Stimulated activated naive CD8-positive, alpha-beta T cell treated with anti-CD3 and anti-CD28 coated beads, Interleukin-15, Interleukin-2, amounts not matched to agents 100 ng/mL and 50 ng/mL, for 24 hours (primary cell): ENCODE results near the gene CLCA4.
A peak's percentile ranks its signal among the peaks of the same experiment; 100 is the strongest.
"Not testable (repeated sequence)": the region's sequence is repeated elsewhere in the genome, so short reads cannot be mapped to it uniquely, and the experiment has no call there.

ENCODE experiments used
- H3K27ac Mint-ChIP-seq: one replicate; pipeline ENCODE4 v1.8.0; 2021; ENCODE audit warnings: mild to moderate bottlenecking, mixed read lengths
- H3K27me3 Mint-ChIP-seq: one replicate; pipeline ENCODE4 v1.8.0; 2021; ENCODE audit warnings: mixed read lengths
- H3K36me3 Mint-ChIP-seq: one replicate; pipeline ENCODE4 v1.8.0; 2021; ENCODE audit warnings: low read depth, mixed read lengths
- H3K4me1 Mint-ChIP-seq: one replicate; pipeline ENCODE4 v1.8.0; 2021; ENCODE audit warnings: low read depth, mixed read lengths
- H3K4me3 Mint-ChIP-seq: one replicate; pipeline ENCODE4 v1.8.0; 2021; ENCODE audit warnings: mild to moderate bottlenecking, mixed read lengths
- H3K9me3 Mint-ChIP-seq: one replicate; pipeline ENCODE4 v1.8.0; 2021; ENCODE audit warnings: mixed read lengths

The CLCA4 gene, protein sequence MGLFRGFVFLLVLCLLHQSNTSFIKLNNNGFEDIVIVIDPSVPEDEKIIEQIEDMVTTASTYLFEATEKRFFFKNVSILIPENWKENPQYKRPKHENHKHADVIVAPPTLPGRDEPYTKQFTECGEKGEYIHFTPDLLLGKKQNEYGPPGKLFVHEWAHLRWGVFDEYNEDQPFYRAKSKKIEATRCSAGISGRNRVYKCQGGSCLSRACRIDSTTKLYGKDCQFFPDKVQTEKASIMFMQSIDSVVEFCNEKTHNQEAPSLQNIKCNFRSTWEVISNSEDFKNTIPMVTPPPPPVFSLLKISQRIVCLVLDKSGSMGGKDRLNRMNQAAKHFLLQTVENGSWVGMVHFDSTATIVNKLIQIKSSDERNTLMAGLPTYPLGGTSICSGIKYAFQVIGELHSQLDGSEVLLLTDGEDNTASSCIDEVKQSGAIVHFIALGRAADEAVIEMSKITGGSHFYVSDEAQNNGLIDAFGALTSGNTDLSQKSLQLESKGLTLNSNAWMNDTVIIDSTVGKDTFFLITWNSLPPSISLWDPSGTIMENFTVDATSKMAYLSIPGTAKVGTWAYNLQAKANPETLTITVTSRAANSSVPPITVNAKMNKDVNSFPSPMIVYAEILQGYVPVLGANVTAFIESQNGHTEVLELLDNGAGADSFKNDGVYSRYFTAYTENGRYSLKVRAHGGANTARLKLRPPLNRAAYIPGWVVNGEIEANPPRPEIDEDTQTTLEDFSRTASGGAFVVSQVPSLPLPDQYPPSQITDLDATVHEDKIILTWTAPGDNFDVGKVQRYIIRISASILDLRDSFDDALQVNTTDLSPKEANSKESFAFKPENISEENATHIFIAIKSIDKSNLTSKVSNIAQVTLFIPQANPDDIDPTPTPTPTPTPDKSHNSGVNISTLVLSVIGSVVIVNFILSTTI

DNA sequence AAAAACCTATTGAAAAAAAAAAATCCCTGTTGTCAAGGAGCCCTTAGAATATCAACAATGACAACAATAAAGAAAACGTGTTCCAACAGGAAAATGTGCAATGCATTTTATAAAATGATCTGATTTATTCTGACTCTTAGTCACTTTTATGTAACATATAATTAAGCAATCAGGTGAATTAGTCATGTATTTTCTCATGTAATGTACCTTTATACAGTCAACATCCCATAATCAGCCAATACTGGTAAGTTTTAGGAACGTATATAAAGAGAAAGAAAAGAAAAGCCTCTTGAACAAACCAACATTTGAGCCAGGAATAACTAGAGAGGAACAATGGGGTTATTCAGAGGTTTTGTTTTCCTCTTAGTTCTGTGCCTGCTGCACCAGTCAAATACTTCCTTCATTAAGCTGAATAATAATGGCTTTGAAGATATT is at the start of gene CLCA4:
TSS of gene CLCA4 (plus strand) at position 292 of the 435 bp plus-strand sequence. CDS start at position 334, 42 bp downstream.
- no peaks in the 10 kb centered on the region for H3K36me3 Mint-ChIP-seq
- H3K4me3 Mint-ChIP-seq: no peak within 1 kb of the TSS
- H3K27me3 Mint-ChIP-seq: peaks cover 15% of the 10 kb centered on the region
- H3K9me3 Mint-ChIP-seq: no peaks in the 10 kb centered on the region
- H3K4me1 Mint-ChIP-seq: no peaks in the 10 kb centered on the region
- H3K27ac Mint-ChIP-seq: no peak within 1 kb of the TSS

DNA sequence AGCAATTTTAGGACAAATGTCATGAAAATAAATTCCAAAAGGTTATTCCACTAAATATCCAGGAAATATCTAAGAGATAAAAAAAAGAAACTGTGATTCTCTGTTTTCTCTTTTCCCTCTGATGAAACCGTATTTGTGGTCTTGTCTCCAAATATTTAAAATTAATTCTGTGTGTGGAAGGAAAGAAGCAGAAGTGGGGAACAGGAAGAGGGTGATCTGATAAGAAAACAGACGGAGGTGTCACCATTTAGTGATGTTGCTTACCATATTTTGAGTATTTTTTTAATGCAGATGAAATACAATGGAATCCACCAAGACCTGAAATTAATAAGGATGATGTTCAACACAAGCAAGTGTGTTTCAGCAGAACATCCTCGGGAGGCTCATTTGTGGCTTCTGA is 48.6 kb upstream of the CLCA4 start:
- no peak overlapping the region for H3K4me3 Mint-ChIP-seq
- no peaks in the 10 kb centered on the region for H3K9me3 Mint-ChIP-seq
- peaks cover 11% of the 10 kb centered on the region for H3K27me3 Mint-ChIP-seq
- H3K36me3 Mint-ChIP-seq: no peaks in the 10 kb centered on the region
- no peak overlapping the region for H3K27ac Mint-ChIP-seq
- peaks cover 10% of the 10 kb centered on the region for H3K4me1 Mint-ChIP-seq

DNA sequence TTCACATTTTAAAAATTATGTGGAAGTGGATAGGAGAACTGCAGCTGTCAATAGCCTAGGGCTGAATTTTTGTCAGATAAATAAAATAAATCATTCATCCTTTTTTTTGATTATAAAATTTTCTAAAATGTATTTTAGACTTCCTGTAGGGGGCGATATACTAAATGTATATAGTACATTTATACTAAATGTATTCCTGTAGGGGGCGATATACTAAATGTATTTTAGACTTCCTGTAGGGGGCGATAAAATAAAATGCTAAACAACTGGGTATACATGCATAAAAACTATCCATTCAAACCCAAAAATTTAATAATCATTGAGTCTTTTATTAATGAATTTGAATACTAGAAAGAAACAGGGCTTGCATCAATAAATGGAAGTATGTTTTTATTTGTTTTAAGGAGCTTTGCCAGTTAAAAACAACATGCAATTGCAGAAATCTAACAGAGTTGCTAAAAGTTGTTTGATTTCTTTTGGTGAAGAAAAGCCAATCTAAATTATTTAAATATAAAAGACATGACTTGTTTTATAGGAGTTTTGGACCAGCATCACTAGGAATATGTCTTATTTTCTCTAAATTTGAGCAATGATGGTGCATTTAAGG is 46.8 kb upstream of the CLCA4 start:
- peaks cover 12% of the 10 kb centered on the region for H3K27me3 Mint-ChIP-seq
- H3K27ac Mint-ChIP-seq: no peak overlapping the region
- H3K4me3 Mint-ChIP-seq: no peak overlapping the region
- peaks cover 18% of the 10 kb centered on the region for H3K4me1 Mint-ChIP-seq
- H3K9me3 Mint-ChIP-seq: no peaks in the 10 kb centered on the region
- H3K36me3 Mint-ChIP-seq: no peaks in the 10 kb centered on the region

DNA sequence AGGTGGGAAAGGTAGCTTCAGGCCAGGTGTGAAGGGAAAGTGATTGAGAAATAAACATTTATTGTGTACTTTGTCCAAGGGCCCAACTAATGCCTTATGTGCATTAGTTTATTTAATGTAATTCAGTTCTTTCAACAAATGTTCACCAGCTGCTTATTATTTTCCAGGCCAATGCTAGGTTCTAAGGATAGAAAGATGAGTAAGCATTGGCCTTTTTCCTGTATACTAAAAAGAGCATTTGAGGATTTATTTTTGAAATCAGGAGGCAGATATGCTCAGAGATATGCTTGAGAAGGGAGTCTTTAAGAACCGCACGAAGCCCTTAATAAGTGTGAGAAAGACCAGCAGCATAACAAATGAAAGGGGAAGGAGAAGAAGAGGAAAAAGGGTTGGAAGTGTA is 46.2 kb upstream of the CLCA4 start:
- Mint-ChIP-seq H3K36me3 (no peaks in the 10 kb centered on the region), H3K27ac (no peak overlapping the region), H3K9me3 (no peaks in the 10 kb centered on the region), H3K27me3 (peaks cover 15% of the 10 kb centered on the region), H3K4me1 (peaks cover 18% of the 10 kb centered on the region), H3K4me3 (no peak overlapping the region)

DNA sequence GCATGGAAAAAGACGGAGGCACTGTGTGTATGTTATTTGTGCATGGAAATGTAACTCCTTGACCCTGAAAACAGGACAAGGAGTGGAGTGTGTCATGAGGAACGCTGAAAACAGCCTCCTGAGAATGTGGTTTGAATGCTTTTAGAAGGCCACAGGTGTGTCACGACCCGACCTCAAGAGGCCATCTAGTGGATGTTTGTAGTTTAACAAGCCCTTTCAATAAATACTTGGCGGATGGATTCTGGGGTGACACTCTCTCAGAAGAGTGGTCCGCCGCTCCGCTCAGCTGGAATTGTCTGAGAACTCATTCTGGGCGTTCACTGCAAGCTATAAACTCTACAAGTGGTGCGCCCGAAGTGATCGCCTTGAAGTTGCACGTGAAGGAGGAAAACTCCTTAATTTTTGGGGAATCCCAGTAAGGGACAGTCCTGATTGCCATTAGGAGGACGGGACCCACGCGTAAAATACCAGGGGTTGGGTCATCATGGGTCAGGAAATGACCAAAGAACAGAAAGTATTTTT is 44.7 kb upstream of the CLCA4 start:
- Mint-ChIP-seq H3K4me1 (peaks cover 18% of the 10 kb centered on the region), H3K4me3 (peak overlapping the region; percentile 84), H3K27me3 (peaks cover 15% of the 10 kb centered on the region)
- H3K27ac Mint-ChIP-seq, H3K36me3 Mint-ChIP-seq, H3K9me3 Mint-ChIP-seq: not testable (repeated sequence)

DNA sequence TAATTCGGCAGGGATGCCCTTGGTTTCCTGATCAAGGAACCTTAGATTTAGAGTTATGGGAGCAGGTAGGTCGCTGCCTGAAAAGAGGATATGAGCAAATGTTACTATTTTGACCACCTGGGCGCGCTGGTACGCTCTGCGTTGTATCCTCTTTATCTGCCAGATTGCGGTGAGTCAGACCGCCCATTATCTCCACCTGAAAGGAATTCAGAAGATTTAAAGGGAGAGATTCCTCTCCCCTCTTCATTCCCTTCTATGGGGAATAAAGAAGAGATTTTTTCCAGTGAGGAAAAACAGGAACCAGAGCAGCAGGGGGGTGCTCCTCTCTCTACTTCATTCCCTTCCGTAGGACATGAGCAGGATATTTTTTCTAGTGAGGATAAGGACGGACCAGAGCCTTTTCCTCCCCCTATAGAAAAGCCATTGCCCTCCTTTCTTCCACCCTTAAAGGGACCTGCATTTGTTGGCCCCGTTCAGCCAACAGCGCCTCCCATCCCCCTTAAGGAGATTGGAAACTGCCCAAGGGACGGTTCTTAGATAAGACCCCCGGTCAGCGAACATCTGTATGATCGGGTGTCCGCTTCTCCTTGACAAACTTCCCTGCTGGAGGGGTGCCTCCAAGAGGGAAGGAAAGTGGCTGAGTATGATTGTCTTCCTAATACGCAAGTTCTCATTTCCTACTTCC is 44.0 kb upstream of the CLCA4 start:
- H3K4me1 Mint-ChIP-seq: peaks cover 18% of the 10 kb centered on the region
- H3K36me3 Mint-ChIP-seq: no peaks in the 10 kb centered on the region
- no peaks in the 10 kb centered on the region for H3K9me3 Mint-ChIP-seq
- H3K27me3 Mint-ChIP-seq: peaks cover 14% of the 10 kb centered on the region
- peak overlapping the region; percentile 84 for H3K4me3 Mint-ChIP-seq
- H3K27ac Mint-ChIP-seq: no peak overlapping the region

DNA sequence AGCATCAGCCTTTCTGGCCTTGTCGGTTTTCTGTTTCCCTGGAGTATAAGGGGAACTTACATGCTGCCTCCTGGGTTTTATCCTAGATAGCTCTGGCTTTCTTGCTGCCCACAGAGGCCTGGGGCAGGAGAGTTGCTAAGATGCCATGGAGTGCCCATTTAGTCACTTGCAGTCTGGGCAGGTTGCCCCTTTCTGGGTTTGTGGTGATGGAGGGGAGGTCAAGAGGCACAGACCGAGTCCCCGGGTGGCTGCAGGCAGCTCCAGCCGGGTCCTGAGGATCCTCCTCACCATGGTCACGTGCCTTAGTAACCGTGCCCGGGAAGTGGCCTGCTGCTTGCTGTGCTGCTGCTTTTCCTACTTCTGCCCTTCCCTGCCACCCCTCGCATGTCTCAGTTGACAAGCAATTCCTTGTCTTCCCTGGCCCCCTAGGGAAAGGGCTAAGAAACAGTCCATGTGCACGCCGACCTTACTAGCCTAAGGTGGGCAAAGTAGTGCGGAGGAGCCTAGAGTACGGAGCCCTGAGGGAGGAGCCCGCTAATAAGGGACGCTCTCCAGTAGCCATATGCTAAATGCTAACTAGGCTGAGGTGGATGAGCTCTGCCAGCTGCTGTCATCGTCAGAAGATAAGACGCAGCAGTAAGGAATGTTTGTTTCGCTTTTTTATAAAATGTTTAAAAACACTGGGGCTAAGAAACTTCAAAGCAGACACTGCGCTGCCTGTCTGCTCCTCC is 43.3 kb upstream of the CLCA4 start:
- Mint-ChIP-seq H3K4me3 (peak overlapping the region; percentile 47), H3K4me1 (peaks cover 18% of the 10 kb centered on the region), H3K27me3 (peaks cover 9% of the 10 kb centered on the region), H3K27ac (no peak overlapping the region), H3K36me3 (no peaks in the 10 kb centered on the region), H3K9me3 (no peaks in the 10 kb centered on the region)

DNA sequence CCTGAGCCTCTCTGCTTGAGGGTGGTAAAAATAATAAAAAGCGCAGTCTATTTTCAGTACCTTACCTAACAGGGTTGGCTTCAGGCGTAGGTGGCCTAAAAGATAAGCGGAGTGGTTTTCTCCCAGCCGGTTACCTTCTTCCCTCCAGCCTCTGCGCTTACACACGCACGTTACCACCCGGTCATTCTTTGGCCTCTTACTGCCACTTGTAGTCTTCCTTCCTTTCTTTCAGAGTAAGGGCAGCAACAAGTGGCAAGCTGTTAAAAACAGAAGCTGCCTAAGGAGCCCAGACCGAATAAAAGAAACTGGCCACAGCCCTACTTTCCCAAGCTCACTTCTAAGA is 42.8 kb upstream of the CLCA4 start:
- Mint-ChIP-seq H3K27ac (no peak overlapping the region), H3K27me3 (peaks cover 4% of the 10 kb centered on the region), H3K4me3 (peak overlapping the region; percentile 47), H3K36me3 (no peaks in the 10 kb centered on the region), H3K9me3 (no peaks in the 10 kb centered on the region), H3K4me1 (peaks cover 18% of the 10 kb centered on the region)

DNA sequence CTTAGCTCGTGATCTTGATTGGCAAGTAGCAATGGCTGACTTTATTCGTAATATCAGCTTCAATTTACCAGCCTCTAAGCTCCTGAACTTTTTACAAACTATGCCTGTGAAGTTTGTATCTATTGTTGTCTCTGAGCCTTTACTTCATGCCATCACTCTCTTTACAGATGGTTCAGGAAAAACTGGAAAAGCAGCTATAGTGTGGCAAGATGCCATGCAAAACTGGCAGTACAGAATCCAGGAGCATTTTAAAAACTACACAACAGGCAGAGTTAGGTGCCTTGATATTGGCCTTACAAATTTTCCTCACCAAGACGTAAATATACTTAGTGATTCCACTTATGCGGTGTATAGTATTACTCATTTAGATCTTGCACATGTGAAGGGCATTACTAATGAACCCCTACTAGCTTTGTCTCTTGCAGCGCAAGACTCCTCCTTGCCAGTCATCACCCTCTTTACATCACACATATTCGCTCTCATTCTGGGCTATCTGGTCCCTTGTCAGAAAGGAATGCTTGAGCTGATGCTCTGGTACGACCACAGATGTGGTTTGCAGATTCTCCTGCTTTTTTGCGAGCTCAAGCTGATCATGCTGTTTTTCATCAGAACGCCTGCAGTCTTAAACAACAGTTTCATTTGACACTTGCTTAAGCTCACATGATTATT is 41.8 kb upstream of the CLCA4 start:
- peaks cover 4% of the 10 kb centered on the region for H3K27me3 Mint-ChIP-seq
- peaks cover 18% of the 10 kb centered on the region for H3K4me1 Mint-ChIP-seq
- H3K9me3 Mint-ChIP-seq: no peaks in the 10 kb centered on the region
- no peak overlapping the region for H3K27ac Mint-ChIP-seq
- H3K36me3 Mint-ChIP-seq: no peaks in the 10 kb centered on the region
- H3K4me3 Mint-ChIP-seq: no peak overlapping the region

DNA sequence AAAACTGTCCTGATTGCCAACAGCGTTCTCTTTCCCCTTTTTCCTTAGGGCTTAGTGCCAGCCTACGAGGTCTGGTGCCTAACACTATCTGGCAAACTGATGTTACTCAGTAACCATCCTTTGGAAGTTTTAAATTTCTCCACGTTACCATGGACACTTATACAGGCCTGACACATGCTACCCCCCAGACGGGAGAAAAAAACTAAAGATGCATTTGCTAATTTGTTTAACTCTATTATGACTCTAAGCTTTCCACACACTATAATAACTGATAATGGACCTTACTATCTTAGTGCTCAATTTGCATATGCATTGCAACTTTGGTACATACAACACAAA is 41.3 kb upstream of the CLCA4 start:
- H3K36me3 Mint-ChIP-seq: no peaks in the 10 kb centered on the region
- no peak overlapping the region for H3K27ac Mint-ChIP-seq
- no peaks in the 10 kb centered on the region for H3K9me3 Mint-ChIP-seq

DNA sequence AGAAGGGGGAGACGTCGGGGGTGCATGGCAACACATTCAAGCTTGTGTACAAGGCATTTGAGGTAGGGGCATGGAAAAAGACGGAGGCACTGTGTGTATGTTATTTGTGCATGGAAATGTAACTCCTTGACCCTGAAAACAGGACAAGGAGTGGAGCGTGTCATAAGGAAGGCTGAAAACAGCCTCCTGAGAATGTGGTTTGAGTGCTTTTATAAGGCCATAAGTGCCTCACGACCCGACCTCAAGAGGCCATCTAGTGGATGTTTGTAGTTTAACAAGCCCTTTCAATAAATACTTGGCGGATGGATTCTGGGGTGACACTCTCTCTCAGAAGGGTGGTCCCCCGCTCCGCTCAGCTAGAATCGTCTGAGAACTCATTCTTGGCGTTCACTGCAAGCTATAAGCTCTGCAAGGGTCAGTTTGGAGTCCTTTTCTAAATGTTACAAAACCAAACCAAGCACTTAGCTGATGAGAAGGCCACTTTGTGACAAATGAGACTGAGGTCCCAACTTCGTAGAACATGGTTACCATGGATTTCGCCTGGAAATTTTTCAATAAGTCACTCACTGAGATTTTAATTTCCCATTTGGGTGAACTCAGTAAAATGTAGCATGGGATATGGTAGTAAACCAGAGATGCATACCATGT is 38.8 kb upstream of the CLCA4 start:
- Mint-ChIP-seq H3K4me1 (peaks cover 8% of the 10 kb centered on the region), H3K36me3 (no peaks in the 10 kb centered on the region)

More for the DNA sequence above, 41.3 kb upstream of the CLCA4 start:
- Mint-ChIP-seq H3K4me3 (no peak overlapping the region), H3K4me1 (peaks cover 18% of the 10 kb centered on the region), H3K27me3 (peaks cover 4% of the 10 kb centered on the region)

DNA sequence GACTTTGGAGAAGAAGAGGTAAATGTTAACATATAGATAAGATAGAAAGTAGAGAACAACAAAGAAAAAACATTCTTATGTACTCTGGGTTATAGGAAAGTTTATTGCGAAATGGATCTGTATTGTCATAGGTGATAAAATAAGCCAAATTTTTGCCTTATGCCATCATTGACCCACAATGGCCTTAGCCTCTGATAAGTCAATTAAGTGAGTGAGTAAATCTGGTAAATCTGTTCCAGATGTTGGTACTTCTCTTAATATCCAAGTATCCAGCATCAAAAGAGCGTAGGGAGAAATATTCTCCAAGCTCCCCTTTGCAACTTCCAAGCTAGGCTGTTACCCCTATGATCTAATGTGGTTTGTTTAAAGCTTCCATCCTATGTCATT is 38.3 kb upstream of the CLCA4 start:
- H3K27ac Mint-ChIP-seq: no peak overlapping the region
- peaks cover 5% of the 10 kb centered on the region for H3K4me1 Mint-ChIP-seq
- H3K36me3 Mint-ChIP-seq: no peaks in the 10 kb centered on the region

More for the DNA sequence above, 38.8 kb upstream of the CLCA4 start:
- Mint-ChIP-seq H3K27ac (no peak overlapping the region), H3K27me3 (peaks cover 4% of the 10 kb centered on the region), H3K4me3 (no peak overlapping the region), H3K9me3 (no peaks in the 10 kb centered on the region)

DNA sequence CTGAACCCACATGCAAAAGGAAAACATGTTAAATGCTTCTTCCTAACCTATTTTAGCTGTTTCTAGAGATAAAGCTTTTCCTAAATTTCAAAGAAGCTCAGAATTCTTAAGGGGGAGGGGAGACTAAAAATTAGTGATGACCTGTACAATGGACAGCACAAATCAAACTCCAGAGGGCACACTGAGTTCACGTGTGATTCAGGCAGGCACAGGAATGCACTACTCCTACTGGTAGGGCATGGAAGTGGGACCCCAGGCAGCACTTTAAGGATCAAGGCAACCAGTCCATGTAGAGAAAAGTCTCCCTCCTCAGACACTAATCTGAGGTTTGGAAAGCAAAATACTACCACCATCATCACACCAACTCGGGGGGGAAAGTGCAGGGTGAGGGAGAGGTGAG is 31.3 kb upstream of the CLCA4 start:
- no peaks in the 10 kb centered on the region for H3K36me3 Mint-ChIP-seq
- no peaks in the 10 kb centered on the region for H3K4me1 Mint-ChIP-seq
- no peaks in the 10 kb centered on the region for H3K9me3 Mint-ChIP-seq

More for the DNA sequence above, 38.3 kb upstream of the CLCA4 start:
- H3K27me3 Mint-ChIP-seq: peaks cover 4% of the 10 kb centered on the region
- no peak overlapping the region for H3K4me3 Mint-ChIP-seq
- H3K9me3 Mint-ChIP-seq: no peaks in the 10 kb centered on the region

More for the DNA sequence above, 31.3 kb upstream of the CLCA4 start:
- Mint-ChIP-seq H3K27ac (no peak overlapping the region), H3K4me3 (no peak overlapping the region), H3K27me3 (no peaks in the 10 kb centered on the region)
